MCF 10A (cell line): ENCODE results near the gene BMAL2. TPM values are rescaled to one million over a fixed set of nuclear protein-coding genes. Genes with fewer than 3 reads are reported as not detected.
A peak's percentile ranks its signal among the peaks of the same experiment; 100 is the strongest.

Experiments
- BruUV-seq: library from RNA; stranded (reverse); fragments of 400-500 nt; replicated peaks from 2 replicates; lab custom pipeline; 2021; lab: Mats Ljungman, UMichigan
- CTCF ChIA-PET: fragments of 300-600 bp; sonication (Branson Sonifier 250); formaldehyde crosslinking; extraction: SDS; loops from one replicate; lab custom pipeline; 2021; ENCODE audit warnings: antibody characterized with exemption, inconsistent platforms; lab: Yijun Ruan, JAX
- POLR2A ChIA-PET: fragments of 300-600, 350-650 bp; sonication (Branson Sonifier 250); formaldehyde crosslinking; extraction: SDS; loops from one replicate; lab custom pipeline; 2020; ENCODE audit warnings: antibody characterized with exemption, inconsistent platforms; lab: Yijun Ruan, JAX
- DNase-seq: peaks from one replicate; pipeline ENCODE4 v3.0.0-alpha.2; 2018; ENCODE audit not compliant: unreplicated experiment
- H3K27ac Mint-ChIP-seq: one replicate; pipeline ENCODE4 v1.8.0; 2022; ENCODE audit warnings: mild to moderate bottlenecking, low read depth, mixed read lengths; ENCODE audit not compliant: unreplicated experiment
- H3K27me3 Mint-ChIP-seq: one replicate; pipeline ENCODE4 v1.8.0; 2022; ENCODE audit warnings: mixed read lengths; ENCODE audit not compliant: insufficient read depth, unreplicated experiment
- H3K36me3 Mint-ChIP-seq: one replicate; pipeline ENCODE4 v1.8.0; 2022; ENCODE audit warnings: mild to moderate bottlenecking, moderate library complexity, mixed read lengths; ENCODE audit not compliant: insufficient read depth, unreplicated experiment
- H3K4me1 Mint-ChIP-seq: one replicate; pipeline ENCODE4 v1.8.0; 2022; ENCODE audit warnings: mixed read lengths; ENCODE audit not compliant: insufficient read depth, unreplicated experiment
- H3K4me3 Mint-ChIP-seq: one replicate; pipeline ENCODE4 v1.8.0; 2022; ENCODE audit warnings: mild to moderate bottlenecking, moderate library complexity, mixed read lengths; ENCODE audit not compliant: unreplicated experiment
- H3K9me3 Mint-ChIP-seq: one replicate; pipeline ENCODE4 v1.8.0; 2022; ENCODE audit warnings: mixed read lengths; ENCODE audit not compliant: unreplicated experiment
- intact Hi-C: fragments of 100-400 bp; cut with micrococcal nuclease; formaldehyde crosslinking; loops from 2 replicates; pipeline ENCODE4 v1.14.1; 2022
- total RNA-seq: library from RNA; stranded (reverse); gene quantifications from 2 replicates; pipeline ENCODE4 v1.2.3, GENCODE V29; 2022
- TF ChIP-seq, protein P1 (sequence below): fragments of 200-600 bp; IDR thresholded peaks from one replicate; pipeline ENCODE4 v1.8.0; 2022; ENCODE audit warnings: antibody characterized with exemption, mild to moderate bottlenecking; ENCODE audit not compliant: unreplicated experiment

Gene BMAL2
- total RNA-seq, 1 experiment from 2014 or later, result 18.0 TPM

DNA sequence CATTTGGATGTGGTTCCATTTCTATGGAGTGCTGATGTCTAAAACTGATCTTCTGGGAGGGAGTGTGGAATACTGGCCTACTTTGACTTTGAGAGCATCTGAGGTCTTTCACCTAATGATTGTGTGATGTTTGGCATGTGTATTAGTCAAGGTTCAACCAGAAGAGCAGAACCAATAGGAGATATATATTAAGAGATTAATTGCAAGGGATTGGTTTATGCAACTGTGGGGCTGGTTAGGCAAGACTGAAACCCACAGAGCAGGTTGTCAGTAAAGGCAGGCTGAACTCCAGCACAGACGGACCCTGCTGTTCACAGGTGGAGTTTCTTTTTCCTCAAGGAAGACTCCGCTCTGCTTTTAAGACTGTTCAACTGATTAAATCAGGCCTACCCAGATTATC is 11.6 kb downstream of the BMAL2 start:
- intact Hi-C loops, result no loop called here
- H3K4me3 Mint-ChIP-seq, result no peak overlapping the region
- H3K27ac Mint-ChIP-seq, result peak overlapping the region; percentile 63
- peaks cover 29% of the 10 kb centered on the region for H3K4me1 Mint-ChIP-seq
- H3K36me3 Mint-ChIP-seq, result peaks cover 2% of the 10 kb centered on the region
- no peaks in the 10 kb centered on the region for H3K27me3 Mint-ChIP-seq
- DNase-seq, result peak; percentile 5
- BruUV-seq, result no TSS peak
- no peaks in the 10 kb centered on the region for H3K9me3 Mint-ChIP-seq
- TF ChIP-seq, protein P1, sequence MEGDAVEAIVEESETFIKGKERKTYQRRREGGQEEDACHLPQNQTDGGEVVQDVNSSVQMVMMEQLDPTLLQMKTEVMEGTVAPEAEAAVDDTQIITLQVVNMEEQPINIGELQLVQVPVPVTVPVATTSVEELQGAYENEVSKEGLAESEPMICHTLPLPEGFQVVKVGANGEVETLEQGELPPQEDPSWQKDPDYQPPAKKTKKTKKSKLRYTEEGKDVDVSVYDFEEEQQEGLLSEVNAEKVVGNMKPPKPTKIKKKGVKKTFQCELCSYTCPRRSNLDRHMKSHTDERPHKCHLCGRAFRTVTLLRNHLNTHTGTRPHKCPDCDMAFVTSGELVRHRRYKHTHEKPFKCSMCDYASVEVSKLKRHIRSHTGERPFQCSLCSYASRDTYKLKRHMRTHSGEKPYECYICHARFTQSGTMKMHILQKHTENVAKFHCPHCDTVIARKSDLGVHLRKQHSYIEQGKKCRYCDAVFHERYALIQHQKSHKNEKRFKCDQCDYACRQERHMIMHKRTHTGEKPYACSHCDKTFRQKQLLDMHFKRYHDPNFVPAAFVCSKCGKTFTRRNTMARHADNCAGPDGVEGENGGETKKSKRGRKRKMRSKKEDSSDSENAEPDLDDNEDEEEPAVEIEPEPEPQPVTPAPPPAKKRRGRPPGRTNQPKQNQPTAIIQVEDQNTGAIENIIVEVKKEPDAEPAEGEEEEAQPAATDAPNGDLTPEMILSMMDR, result no peak
- ChIA-PET CTCF (interaction anchor here (1.2 kb wide), 1 partner anchor 13 kb away, joined by 4 read pairs; no protein-coding TSS in a partner anchor), POLR2A (interaction anchor here (0.9 to 4.5 kb wide), 5 partner anchors 10 to 292 kb away, joined by 3 to 54 read pairs (median 10); partner anchors contain the start of genes BMAL2 and STK38L)

- POLR2A ChIA-PET, result interaction anchor here (1.3 to 2.0 kb wide), 2 partner anchors 10 to 14 kb away, joined by 10 to 11 read pairs; no protein-coding TSS in a partner anchor
- H3K4me1 Mint-ChIP-seq, result peaks cover 29% of the 10 kb centered on the region
Observed at GRCh38 chr12:27344760-27345159, 12.1 kb downstream of the BMAL2 start.

DNA sequence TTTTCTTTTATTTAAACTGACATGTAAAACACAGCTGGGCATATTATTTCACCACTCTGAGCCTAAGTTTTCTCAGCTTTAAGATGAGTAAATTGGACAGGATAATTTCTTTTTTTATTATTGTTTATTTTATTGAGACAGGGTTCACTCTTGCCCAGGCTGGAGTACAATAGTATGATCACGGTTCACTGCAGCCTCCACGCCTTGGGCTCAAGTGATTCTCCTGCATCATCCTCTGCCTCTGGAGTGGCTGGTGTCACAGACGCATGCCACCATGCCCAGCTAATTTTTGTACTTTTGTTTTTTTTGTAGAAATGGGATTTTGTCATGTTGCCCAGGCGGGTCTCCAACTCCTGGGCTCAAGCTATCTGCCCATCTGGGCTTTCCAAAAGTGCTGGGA is 12.7 kb downstream of the BMAL2 start:
- TF ChIP-seq, protein P1, result no peak
- ChIA-PET POLR2A (interaction anchor here (1.3 to 2.0 kb wide), 2 partner anchors 11 to 14 kb away, joined by 10 to 11 read pairs; no protein-coding TSS in a partner anchor), CTCF (interaction anchor here (0.6 to 0.7 kb wide), 3 partner anchors 36 to 1584 kb away, joined by 3 to 4 read pairs (median 4); no protein-coding TSS in a partner anchor)
- intact Hi-C loops, result no loop called here
- Mint-ChIP-seq H3K4me1 (peaks cover 29% of the 10 kb centered on the region), H3K36me3 (no peaks in the 10 kb centered on the region), H3K27ac (no peak overlapping the region), H3K27me3 (no peaks in the 10 kb centered on the region), H3K9me3 (no peaks in the 10 kb centered on the region), H3K4me3 (no peak overlapping the region)
- no peak for DNase-seq
- BruUV-seq, result no TSS peak

More at GRCh38 chr12:27344760-27345159, 12.1 kb downstream of the BMAL2 start:
- peak overlapping the region; percentile 63 for H3K27ac Mint-ChIP-seq
- no peaks in the 10 kb centered on the region for H3K36me3 Mint-ChIP-seq
- H3K9me3 Mint-ChIP-seq, result no peaks in the 10 kb centered on the region
- DNase-seq, result no peak
- CTCF ChIA-PET, result interaction anchor here (0.6 kb wide), 2 partner anchors 36 to 1584 kb away, joined by 3 to 4 read pairs; no protein-coding TSS in a partner anchor
- TF ChIP-seq, protein P1, result no peak
- intact Hi-C loops, result no loop called here
- no TSS peak for BruUV-seq
- H3K4me3 Mint-ChIP-seq, result no peak overlapping the region
- H3K27me3 Mint-ChIP-seq, result no peaks in the 10 kb centered on the region

DNA sequence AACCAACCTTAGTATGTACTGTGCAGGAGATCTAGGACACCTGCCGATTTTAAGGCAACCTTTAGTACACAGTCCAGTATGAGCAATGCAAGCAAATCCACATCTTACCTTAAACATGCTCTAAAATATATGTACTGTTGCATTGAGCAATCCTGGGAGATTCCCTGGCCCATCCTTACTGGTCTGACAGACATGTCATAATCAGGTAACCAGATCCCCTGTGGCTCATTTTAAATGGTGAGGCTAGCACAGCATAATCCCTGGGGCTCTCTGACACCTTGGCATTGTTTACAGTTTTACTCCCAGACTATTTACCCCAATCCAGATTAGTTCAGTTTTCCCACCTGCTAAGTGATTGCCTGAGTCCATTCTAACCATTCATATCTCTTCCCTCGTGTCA is 15.1 kb downstream of the BMAL2 start:
- peak; percentile 85 for DNase-seq
- TF ChIP-seq, protein P1, result no peak
- H3K36me3 Mint-ChIP-seq, result no peaks in the 10 kb centered on the region
- no peak overlapping the region for H3K27ac Mint-ChIP-seq
- no peaks in the 10 kb centered on the region for H3K27me3 Mint-ChIP-seq
- CTCF ChIA-PET, result interaction anchor here (0.7 to 1.4 kb wide), 3 partner anchors 17 to 37 kb away, joined by 3 to 4 read pairs (median 4); no protein-coding TSS in a partner anchor
- H3K4me1 Mint-ChIP-seq, result peaks cover 19% of the 10 kb centered on the region
- POLR2A ChIA-PET, result interaction anchor here (0.6 to 2.0 kb wide), 13 partner anchors 9 to 1516 kb away, joined by 3 to 12 read pairs (median 3); partner anchors contain the start of genes BMAL2 and PPFIBP1
- no peaks in the 10 kb centered on the region for H3K9me3 Mint-ChIP-seq
- no TSS peak for BruUV-seq
- no peak overlapping the region for H3K4me3 Mint-ChIP-seq
- intact Hi-C loops, result no loop called here
